Activated CD8-positive, alpha-beta memory T cell treated with anti-CD3 and anti-CD28 coated beads for 24 hours (primary cell): ENCODE measurements around the gene USP47.

ENCODE experiments used
- DNase-seq: peaks from one replicate; pipeline ENCODE4 v3.0.0-alpha.2; 2020

The USP47 gene

GRCh38 chr11:11942668-11943067, 100.9 kb downstream of the USP47 start:
- DNase-seq: no peak

- no peak for DNase-seq
Measured at GRCh38 chr11:11944444-11944843, 102.7 kb downstream of the USP47 start.

GRCh38 chr11:11946180-11946579, 104.4 kb downstream of the USP47 start:
- DNase-seq: no peak

- DNase-seq: no peak
Measured at GRCh38 chr11:11946878-11947277, 105.1 kb downstream of the USP47 start.

GRCh38 chr11:11947825-11948224, 106.1 kb downstream of the USP47 start:
- DNase-seq: no peak

GRCh38 chr11:11948242-11948947, 106.6 kb downstream of the USP47 start:
- DNase-seq: no peak

- no peak for DNase-seq
Measured at GRCh38 chr11:11949482-11949881, 107.7 kb downstream of the USP47 start.

- no peak for DNase-seq
Measured at GRCh38 chr11:11952036-11952435, 110.3 kb downstream of the USP47 start.

- DNase-seq: no peak
Measured at GRCh38 chr11:11956006-11956405, 114.2 kb downstream of the USP47 start.

- DNase-seq: no peak
Measured at GRCh38 chr11:11958403-11959231, 116.8 kb downstream of the USP47 start.

GRCh38 chr11:11959601-11960000, 117.8 kb downstream of the USP47 start:
- no peak for DNase-seq

GRCh38 chr11:11960687-11961086, 118.9 kb downstream of the USP47 start:
- no peak for DNase-seq

GRCh38 chr11:11961399-11962028, 119.7 kb downstream of the USP47 start:
- no peak for DNase-seq

- DNase-seq: no peak
Measured at GRCh38 chr11:11963067-11963466, 121.3 kb downstream of the USP47 start.

GRCh38 chr11:11963842-11964773, 122.3 kb downstream of the USP47 start:
- no peak for DNase-seq

GRCh38 chr11:11964774-11965150, 123.0 kb downstream of the USP47 start:
- no peak for DNase-seq

- DNase-seq: no peak
Measured at GRCh38 chr11:11965192-11965591, 123.4 kb downstream of the USP47 start.

- DNase-seq: peak; percentile 7
Measured at GRCh38 chr11:11965656-11966353, 124.0 kb downstream of the USP47 start.

GRCh38 chr11:11966354-11966741, 124.6 kb downstream of the USP47 start:
- DNase-seq: peak; percentile 28

GRCh38 chr11:11966826-11967668, 125.3 kb downstream of the USP47 start:
- peak; percentile 84 for DNase-seq
